Psoas muscle (tissue), 8 donors: ENCODE measurements around the gene ZMYND8. TPM values are rescaled to one million over a fixed set of nuclear protein-coding genes. Genes with fewer than 3 reads are reported as not detected.

Experiments used
- ATAC-seq, 4 donors: fragments of 200-7000 bp; cut with Tn5 transposase; one replicate each; pipeline ENCODE4 v1.9.1; 2020; ENCODE audit warnings: moderate library complexity in 3 of 4, mild to moderate bottlenecking in 2 of 4
- DNase-seq, 2 donors: peaks; one replicate each; pipeline ENCODE4 v3.0.0-alpha.2; 2020
- H3K27ac ChIP-seq: fragments of 200-600 bp; one replicate; pipeline ENCODE4 v1.8.0; 2022
- H3K27me3 ChIP-seq, 3 donors: fragments of 200-600 bp in 1 of 3; one replicate each; pipeline versions ENCODE4 v1.6.1 to v1.8.0; 2013 to 2022; ENCODE audit warnings: low read length in 2 of 3, mild to moderate bottlenecking in 2 of 3, moderate library complexity in 1 of 3; ENCODE audit not compliant: insufficient read depth in 3 of 3
- H3K36me3 ChIP-seq, 2 donors: fragments of 200-600 bp in 1 of 2; one replicate each; pipeline versions ENCODE4 v1.6.1 to v1.8.0; 2013 to 2022; ENCODE audit warnings: low read depth in 1 of 2, mild to moderate bottlenecking in 1 of 2, moderate library complexity in 1 of 2; ENCODE audit not compliant: insufficient read depth in 1 of 2
- H3K4me1 ChIP-seq: fragments of 200-600 bp; one replicate; pipeline ENCODE4 v1.8.0; 2022
- H3K4me3 ChIP-seq: fragments of 200-600 bp; one replicate; pipeline ENCODE4 v1.8.0; 2022; ENCODE audit warnings: mild to moderate bottlenecking
- H3K9me3 ChIP-seq: fragments of 200-600 bp; one replicate; pipeline ENCODE4 v1.8.0; 2022
- WGBS, 3 donors: extraction: QIAGEN DNeasy Blood & Tissue Kit; methylation state at CpG; one replicate each; pipeline versions ENCODE4 v1.1.6 to v1.1.7; 2013; 5-methylcytosine and 5-hydroxymethylcytosine counted together
- intact Hi-C, 2 donors: fragments of 100-400 bp; cut with DNase I; formaldehyde crosslinking; loops; one replicate each; pipeline versions ENCODE4 v1.11.0 to v1.14.2; 2022
- polyA plus RNA-seq, 3 donors: library from polyadenylated mRNA; stranded (reverse); fragments of 200-250 nt; gene quantifications; one replicate each; pipeline ENCODE4 v1.2.3, GENCODE V29; 2013
- total RNA-seq, 4 donors: library from RNA; stranded (reverse); fragmentation: NEBNext Ultra II Directional in 2 of 4; extraction: Animal tissue kit (Norgen Biotek cat#: 25700) in 2 of 4; gene quantifications; one replicate each; pipeline versions ENCODE4 v1.2.1 to v1.2.4, GENCODE V29; 2021 to 2023
- TF ChIP-seq, protein P1 (sequence below): fragments of 200-600 bp; IDR thresholded peaks from one replicate; pipeline ENCODE4 v1.8.0; 2022; ENCODE audit warnings: antibody characterized with exemption
- donor health status: healthy with polysubstance abuse.
- donor health status: DM: no; HTN: no; CAD: no; lungs with moderate emphysema.
- donor health status: Bipolar disorder and iron deficiency.
- donor health status: healthy.
- donor health status: DM: yes; HTN: yes; CAD: no.
- donor health status: DM: no; HTN: no; CAD: no.
- donor health status: DM: no; HTN: no; CAD: no.
- donor health status: DM: yes; HTN: yes; CAD: no.

ZMYND8 gene
- total and polyA plus RNA-seq, 7 donors, result 4.7 to 42.9 (median 17.7) TPM

- H3K4me1 ChIP-seq, result peaks cover 34% of the 10 kb centered on the region
- intact Hi-C loops, result loop anchor here (1.0 to 5.0 kb wide), 3 partner anchors 111 to 349 kb away; no protein-coding TSS in a partner anchor
These were observed 83.5 kb downstream of the ZMYND8 start for GRCh38 chr20:47272893-47273590.

GRCh38 chr20:47271046-47271615 is 85.4 kb downstream of the ZMYND8 start:
- no peak overlapping the region for H3K4me3 ChIP-seq
- H3K4me1 ChIP-seq, result peaks cover 22% of the 10 kb centered on the region
- ATAC-seq (no peak), DNase-seq (no peak)
- no peak overlapping the region for H3K27ac ChIP-seq
- intact Hi-C loops, result loop anchor here in 1 of 2 donors (5.0 kb wide), 1 partner anchor 351 kb away; no protein-coding TSS in a partner anchor
- 85 to 92% (median 90%) methylated on average over 6 to 7 of the region's 7 CpGs for WGBS, 3 donors
- TF ChIP-seq, protein P1, sequence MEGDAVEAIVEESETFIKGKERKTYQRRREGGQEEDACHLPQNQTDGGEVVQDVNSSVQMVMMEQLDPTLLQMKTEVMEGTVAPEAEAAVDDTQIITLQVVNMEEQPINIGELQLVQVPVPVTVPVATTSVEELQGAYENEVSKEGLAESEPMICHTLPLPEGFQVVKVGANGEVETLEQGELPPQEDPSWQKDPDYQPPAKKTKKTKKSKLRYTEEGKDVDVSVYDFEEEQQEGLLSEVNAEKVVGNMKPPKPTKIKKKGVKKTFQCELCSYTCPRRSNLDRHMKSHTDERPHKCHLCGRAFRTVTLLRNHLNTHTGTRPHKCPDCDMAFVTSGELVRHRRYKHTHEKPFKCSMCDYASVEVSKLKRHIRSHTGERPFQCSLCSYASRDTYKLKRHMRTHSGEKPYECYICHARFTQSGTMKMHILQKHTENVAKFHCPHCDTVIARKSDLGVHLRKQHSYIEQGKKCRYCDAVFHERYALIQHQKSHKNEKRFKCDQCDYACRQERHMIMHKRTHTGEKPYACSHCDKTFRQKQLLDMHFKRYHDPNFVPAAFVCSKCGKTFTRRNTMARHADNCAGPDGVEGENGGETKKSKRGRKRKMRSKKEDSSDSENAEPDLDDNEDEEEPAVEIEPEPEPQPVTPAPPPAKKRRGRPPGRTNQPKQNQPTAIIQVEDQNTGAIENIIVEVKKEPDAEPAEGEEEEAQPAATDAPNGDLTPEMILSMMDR, result no peak
- no peaks in the 10 kb centered on the region for H3K27me3 ChIP-seq
- H3K9me3 ChIP-seq, result no peaks in the 10 kb centered on the region
- peaks cover 0 to 37% of the 10 kb centered on the region in 2 donors for H3K36me3 ChIP-seq

More at GRCh38 chr20:47272893-47273590, 83.5 kb downstream of the ZMYND8 start:
- peak overlapping the region; percentile 38 for H3K27ac ChIP-seq
- 83 to 86% (median 83%) methylated on average over 8 of the region's 8 CpGs for WGBS, 3 donors
- TF ChIP-seq, protein P1, result peak; percentile 90
- H3K27me3 ChIP-seq, result no peaks in the 10 kb centered on the region
- peak; percentile 62 to 85 (median 78) for ATAC-seq
- peaks cover 2 to 43% of the 10 kb centered on the region in 2 donors for H3K36me3 ChIP-seq
- no peaks in the 10 kb centered on the region for H3K9me3 ChIP-seq
- H3K4me3 ChIP-seq, result no peak overlapping the region
- DNase-seq, result no peak

DNA sequence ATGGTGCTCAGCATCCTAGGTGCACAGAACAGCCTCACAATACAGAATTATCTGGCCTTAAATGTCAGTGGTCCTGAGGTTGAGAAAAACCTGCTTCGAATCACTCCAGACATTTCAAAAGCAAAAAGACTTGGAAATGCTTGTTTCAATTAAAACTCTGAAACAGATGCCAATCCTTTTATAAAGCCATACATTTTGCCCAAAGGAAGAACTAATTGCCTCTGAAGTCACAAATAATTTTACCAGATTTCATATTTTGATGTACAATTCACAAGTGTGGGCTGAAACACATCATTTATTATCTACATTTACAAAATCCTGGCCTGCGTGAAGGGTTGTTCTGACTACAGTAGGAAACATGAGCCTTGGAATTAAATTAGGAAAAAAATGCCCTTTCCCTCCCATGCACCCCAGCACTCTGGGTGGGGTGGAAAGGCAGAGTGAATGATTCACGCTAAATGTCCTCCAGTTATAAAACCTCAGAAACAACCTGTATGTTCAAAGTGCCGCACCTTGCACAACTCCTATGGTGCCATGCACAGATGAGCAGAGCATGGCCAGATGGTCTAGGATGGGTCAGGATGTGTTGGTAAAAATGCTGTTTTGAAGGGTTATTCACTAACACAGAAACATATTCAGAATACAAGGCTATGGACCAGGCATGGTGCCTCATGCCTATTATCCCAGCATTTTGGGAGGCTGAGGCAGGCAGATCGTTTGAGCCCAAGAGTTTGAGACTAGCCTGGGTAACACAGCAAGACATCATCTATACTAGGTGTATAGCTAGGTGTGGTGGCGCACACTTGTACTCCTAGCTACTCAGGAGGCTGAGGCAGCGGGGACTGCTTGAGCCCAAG is 87.0 kb downstream of the ZMYND8 start:
- no peak for ATAC-seq
- intact Hi-C loops, result loop anchor here in 1 of 2 donors (5.0 kb wide), 1 partner anchor 353 kb away; no protein-coding TSS in a partner anchor

GRCh38 chr20:47267621-47268020 is 88.9 kb downstream of the ZMYND8 start:
- 84 to 95% (median 89%) methylated on average over 5 of the region's 5 CpGs for WGBS, 3 donors
- Histone ChIP-seq H3K9me3 (no peaks in the 10 kb centered on the region), H3K4me3 (no peak overlapping the region), H3K27ac (no peak overlapping the region), H3K4me1 (peaks cover 16% of the 10 kb centered on the region), H3K36me3 (peaks cover 0 to 28% of the 10 kb centered on the region in 2 donors), H3K27me3 (no peaks in the 10 kb centered on the region)
- intact Hi-C loops, result no loop called here
- no peak for DNase-seq
- TF ChIP-seq, protein P1, result no peak
- no peak for ATAC-seq

More for the DNA sequence above, 87.0 kb downstream of the ZMYND8 start:
- H3K27me3 ChIP-seq, result no peaks in the 10 kb centered on the region
- TF ChIP-seq, protein P1, result no peak
- H3K36me3 ChIP-seq, result peaks cover 0 to 28% of the 10 kb centered on the region in 2 donors
- H3K4me3 ChIP-seq, result no peak overlapping the region
- peaks cover 15% of the 10 kb centered on the region for H3K4me1 ChIP-seq
- no peaks in the 10 kb centered on the region for H3K9me3 ChIP-seq
- DNase-seq, result no peak
- H3K27ac ChIP-seq, result no peak overlapping the region
- 94 to 96% (median 95%) methylated on average over 7 of the region's 7 CpGs for WGBS, 3 donors
